Chondrocyte (in vitro differentiated cells): ENCODE results near the gene PRRC1. TPM values are rescaled to one million over a fixed set of nuclear protein-coding genes. Genes with fewer than 3 reads are reported as not detected.
A peak's percentile ranks its signal among the peaks of the same experiment; 100 is the strongest.

Experiments used
- DNase-seq: peaks from one replicate; pipeline ENCODE4 v3.0.0; 2021; ENCODE audit warnings: mixed read lengths, low spot score
- H3K27ac Mint-ChIP-seq: one replicate; pipeline ENCODE4 v1.8.0; 2021; ENCODE audit warnings: mild to moderate bottlenecking, moderate library complexity, mixed read lengths; ENCODE audit not compliant: unreplicated experiment
- H3K27me3 Mint-ChIP-seq: 2 replicates; pipeline ENCODE4 v1.8.0; 2021; ENCODE audit warnings: low read depth, mixed read lengths
- H3K36me3 Mint-ChIP-seq: 2 replicates; pipeline ENCODE4 v1.8.0; 2021; ENCODE audit warnings: low read depth, mixed read lengths
- H3K4me1 Mint-ChIP-seq: 2 replicates; pipeline ENCODE4 v1.8.0; 2021; ENCODE audit warnings: low read depth, mild to moderate bottlenecking, mixed read lengths
- H3K4me3 Mint-ChIP-seq: one replicate; pipeline ENCODE4 v1.8.0; 2021; ENCODE audit warnings: mild to moderate bottlenecking, moderate library complexity, mixed read lengths; ENCODE audit not compliant: unreplicated experiment
- H3K9me3 Mint-ChIP-seq: 2 replicates; pipeline ENCODE4 v1.8.0; 2021; ENCODE audit warnings: low read depth, mixed read lengths
- total RNA-seq: library from RNA; stranded (reverse); gene quantifications from 3 replicates; pipeline ENCODE4 v1.2.1, GENCODE V29; 2021
- TF ChIP-seq, protein P1 (sequence below): fragments of 200-600 bp; sonication (generic); IDR thresholded peaks from 2 replicates; pipeline ENCODE4 v1.5.0; 2021; ENCODE audit warnings: antibody characterized with exemption, mild to moderate bottlenecking, moderate library complexity

The PRRC1 gene
- total RNA-seq, 1 donor from 2014 or later: 109 TPM

DNA sequence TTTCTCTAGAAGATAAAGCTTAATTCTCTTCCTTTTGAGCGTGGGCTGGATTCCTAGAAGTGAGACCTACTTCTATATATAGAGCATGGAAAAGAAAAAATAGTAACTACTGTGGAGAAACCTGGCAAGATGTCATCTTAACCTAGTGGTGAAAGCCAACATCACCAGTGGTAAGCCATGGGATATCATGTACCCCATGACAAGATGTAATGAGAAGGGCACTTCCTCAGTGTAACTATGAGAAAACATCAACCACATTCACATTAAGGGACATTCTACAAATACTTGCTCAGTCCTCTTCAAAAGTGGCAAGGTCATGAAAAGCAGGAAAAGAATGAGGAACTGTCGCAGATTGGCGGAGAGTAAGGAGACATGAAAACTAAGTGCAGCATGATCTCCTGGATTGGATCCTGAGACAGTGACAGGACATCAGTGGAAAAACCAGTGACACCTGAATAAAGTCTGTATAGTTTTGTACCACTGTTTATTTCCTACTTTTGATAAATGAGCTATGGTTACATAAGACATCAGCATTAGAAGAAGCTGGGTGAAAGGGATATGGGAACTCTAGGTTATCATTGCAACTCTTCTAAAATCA lies 65.4 kb downstream of the PRRC1 start:
- DNase-seq: no peak
- Mint-ChIP-seq H3K9me3 (peaks cover 9% of the 10 kb centered on the region), H3K4me1 (peaks cover 12% of the 10 kb centered on the region), H3K36me3 (no peaks in the 10 kb centered on the region), H3K27me3 (no peaks in the 10 kb centered on the region), H3K27ac (no peak overlapping the region), H3K4me3 (no peak overlapping the region)
- TF ChIP-seq, protein P1, sequence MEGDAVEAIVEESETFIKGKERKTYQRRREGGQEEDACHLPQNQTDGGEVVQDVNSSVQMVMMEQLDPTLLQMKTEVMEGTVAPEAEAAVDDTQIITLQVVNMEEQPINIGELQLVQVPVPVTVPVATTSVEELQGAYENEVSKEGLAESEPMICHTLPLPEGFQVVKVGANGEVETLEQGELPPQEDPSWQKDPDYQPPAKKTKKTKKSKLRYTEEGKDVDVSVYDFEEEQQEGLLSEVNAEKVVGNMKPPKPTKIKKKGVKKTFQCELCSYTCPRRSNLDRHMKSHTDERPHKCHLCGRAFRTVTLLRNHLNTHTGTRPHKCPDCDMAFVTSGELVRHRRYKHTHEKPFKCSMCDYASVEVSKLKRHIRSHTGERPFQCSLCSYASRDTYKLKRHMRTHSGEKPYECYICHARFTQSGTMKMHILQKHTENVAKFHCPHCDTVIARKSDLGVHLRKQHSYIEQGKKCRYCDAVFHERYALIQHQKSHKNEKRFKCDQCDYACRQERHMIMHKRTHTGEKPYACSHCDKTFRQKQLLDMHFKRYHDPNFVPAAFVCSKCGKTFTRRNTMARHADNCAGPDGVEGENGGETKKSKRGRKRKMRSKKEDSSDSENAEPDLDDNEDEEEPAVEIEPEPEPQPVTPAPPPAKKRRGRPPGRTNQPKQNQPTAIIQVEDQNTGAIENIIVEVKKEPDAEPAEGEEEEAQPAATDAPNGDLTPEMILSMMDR: no peak

DNA sequence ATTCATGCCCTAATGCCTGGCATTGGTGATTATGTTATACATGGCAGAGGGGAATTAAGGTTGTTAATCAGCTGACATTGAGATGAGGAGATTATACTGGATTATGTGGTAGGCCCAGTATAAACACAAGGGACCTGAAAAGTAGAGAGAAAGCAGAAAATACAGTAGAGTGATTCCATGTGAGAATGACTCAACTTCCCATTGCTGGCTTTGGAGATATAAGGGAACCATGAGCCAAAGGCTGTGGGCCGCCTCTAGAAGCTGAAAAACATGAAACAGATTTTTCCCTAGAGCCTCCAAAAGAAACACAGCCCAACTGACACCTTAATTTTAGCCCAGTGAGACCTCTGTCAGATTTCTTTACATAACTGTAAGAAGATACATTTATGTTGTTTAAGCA lies 66.4 kb downstream of the PRRC1 start:
- H3K4me3 Mint-ChIP-seq: no peak overlapping the region
- H3K27ac Mint-ChIP-seq: no peak overlapping the region
- TF ChIP-seq, protein P1: no peak
- DNase-seq: no peak
- H3K4me1 Mint-ChIP-seq: peaks cover 12% of the 10 kb centered on the region
- no peaks in the 10 kb centered on the region for H3K36me3 Mint-ChIP-seq
- H3K9me3 Mint-ChIP-seq: peaks cover 9% of the 10 kb centered on the region
- H3K27me3 Mint-ChIP-seq: no peaks in the 10 kb centered on the region

DNA sequence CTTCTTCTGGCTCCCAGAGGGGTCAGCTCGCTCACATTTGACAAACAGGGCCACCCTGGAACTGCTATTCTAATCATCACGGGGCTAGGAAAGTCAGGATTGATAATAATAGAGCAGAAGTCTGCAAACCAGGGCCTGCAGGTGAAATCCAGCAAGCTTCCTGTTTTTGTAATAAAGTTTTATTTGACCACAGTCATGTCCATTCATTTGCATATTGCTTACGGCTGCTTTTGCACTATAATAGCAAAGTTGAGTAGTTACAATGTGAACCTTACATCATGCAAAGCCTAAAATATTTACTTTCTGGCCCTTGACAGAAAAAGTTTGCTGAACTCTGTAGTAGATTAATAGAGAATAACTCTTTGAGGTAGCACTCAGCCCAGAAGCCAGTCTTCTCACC lies 68.2 kb downstream of the PRRC1 start:
- Mint-ChIP-seq H3K4me1 (peaks cover 12% of the 10 kb centered on the region), H3K27me3 (no peaks in the 10 kb centered on the region), H3K4me3 (no peak overlapping the region), H3K36me3 (no peaks in the 10 kb centered on the region), H3K27ac (no peak overlapping the region), H3K9me3 (peaks cover 6% of the 10 kb centered on the region)
- no peak for DNase-seq
- TF ChIP-seq, protein P1: no peak

DNA sequence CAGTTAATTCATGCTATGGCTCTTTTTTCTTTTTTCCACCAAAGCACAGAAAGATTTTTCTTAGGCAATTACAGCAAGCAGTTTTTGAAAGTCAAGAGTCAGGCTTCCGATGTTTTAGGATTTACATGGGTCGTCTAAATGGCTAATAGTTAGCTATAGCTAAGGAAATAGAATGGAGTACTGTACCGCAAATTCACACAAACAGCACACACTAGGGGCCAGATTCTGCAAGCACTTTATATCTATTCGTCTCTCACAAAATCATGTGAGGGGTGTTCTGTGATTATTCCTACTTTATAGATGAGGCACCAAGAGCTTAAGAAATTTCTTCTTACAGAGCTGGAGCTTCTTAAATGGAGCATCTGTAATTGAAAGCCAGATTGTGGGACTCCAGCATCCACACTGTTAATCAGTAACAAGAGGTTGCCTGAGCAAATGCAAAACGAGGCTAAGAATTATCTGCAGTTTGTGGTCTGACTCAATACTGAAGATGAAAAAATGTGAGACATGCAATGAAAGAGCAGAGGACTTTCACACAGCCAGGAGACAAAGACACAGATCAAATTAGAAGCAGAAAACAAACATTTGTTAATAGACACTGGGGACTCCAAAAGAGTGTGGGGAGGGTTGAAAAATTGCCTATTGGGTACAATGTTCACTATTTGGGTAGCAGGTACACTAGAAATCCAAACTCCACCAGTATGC lies 68.8 kb downstream of the PRRC1 start:
- no peak for DNase-seq
- Mint-ChIP-seq H3K4me1 (peaks cover 12% of the 10 kb centered on the region), H3K4me3 (no peak overlapping the region), H3K36me3 (no peaks in the 10 kb centered on the region), H3K27ac (peak overlapping the region; percentile 9), H3K27me3 (no peaks in the 10 kb centered on the region), H3K9me3 (peaks cover 4% of the 10 kb centered on the region)
- TF ChIP-seq, protein P1: no peak

DNA sequence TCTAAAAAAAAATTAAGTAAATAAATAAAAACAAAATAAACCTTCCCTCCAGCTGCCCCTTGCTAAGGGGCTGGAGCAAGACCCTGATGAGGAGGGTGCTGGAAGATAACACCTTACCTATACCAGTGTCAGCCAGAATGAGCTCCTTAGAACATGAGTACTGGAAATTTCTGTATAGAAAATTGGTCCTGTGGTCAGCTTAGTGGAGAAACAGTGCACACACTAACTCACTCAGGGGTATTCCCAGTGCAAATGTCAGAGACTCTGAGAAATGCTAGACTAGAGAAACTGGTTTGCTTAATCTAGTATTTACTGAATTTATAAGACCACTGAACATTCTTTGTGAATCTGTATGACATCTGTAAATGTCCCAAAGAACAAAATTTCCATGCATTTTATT lies 69.4 kb downstream of the PRRC1 start:
- Mint-ChIP-seq H3K27me3 (no peaks in the 10 kb centered on the region), H3K9me3 (peaks cover under 1% of the 10 kb centered on the region), H3K4me3 (no peak overlapping the region), H3K4me1 (peaks cover 12% of the 10 kb centered on the region), H3K27ac (no peak overlapping the region), H3K36me3 (no peaks in the 10 kb centered on the region)
- TF ChIP-seq, protein P1: no peak
- no peak for DNase-seq
